Activated T-cell treated with anti-CD3 and anti-CD28 coated beads for 24 hours (primary cell): Measurements from ENCODE around the gene DDHD1.

ENCODE experiments used
- DNase-seq: peaks from one replicate; pipeline ENCODE4 v3.0.0-alpha.2; 2020; ENCODE audit warnings: low read depth

DDHD1 gene

DNA sequence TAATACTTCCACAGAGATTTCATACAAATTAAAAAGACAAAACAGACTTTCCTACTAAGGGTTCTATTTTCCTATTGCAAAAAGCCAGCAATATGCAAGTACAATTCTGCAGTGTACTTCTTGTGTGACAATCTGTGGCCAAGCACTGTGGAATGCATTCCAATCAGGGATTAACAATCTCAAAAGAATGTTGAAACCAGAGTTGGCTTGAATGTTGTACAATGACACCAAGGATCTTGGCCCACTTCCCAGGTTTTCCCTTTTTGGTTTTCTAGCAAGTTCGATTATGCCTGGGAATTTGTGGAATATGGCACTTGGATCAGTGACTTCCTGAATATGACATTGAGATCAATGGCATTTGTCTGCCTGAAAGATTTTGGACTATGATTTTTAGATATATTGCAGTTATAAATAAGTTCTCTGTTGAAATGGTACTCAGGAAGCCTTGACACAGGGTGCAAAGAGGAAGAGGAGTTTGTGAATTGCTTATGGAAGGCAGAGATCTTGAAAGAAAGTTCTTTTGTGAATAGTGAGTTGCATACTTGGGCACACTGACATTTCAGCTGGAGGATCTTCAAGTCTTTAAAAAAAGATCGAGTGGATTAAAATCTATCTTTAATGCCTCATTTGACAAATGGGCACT, 120.8 kb downstream of the DDHD1 start:
- DNase-seq, result no peak

DNA sequence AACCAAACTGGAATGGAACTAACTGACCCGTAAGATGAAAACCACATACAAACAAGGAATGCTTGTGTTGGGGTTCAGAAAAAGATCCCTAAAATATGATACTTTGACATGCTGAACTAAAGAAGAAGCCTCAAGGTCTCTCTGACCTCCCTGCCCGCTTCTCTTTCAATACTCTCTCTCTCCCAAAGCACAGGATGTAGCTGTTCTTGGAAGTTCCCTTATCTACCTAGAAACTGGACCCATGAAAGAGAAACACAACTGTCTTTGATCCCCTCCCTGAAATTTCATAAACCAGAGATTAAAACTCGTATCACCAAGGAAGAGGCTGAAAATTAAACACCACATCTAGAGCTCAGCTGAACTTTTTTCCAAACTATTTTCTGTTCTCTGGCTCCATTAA, 125.6 kb downstream of the DDHD1 start:
- DNase-seq, result no peak

DNA sequence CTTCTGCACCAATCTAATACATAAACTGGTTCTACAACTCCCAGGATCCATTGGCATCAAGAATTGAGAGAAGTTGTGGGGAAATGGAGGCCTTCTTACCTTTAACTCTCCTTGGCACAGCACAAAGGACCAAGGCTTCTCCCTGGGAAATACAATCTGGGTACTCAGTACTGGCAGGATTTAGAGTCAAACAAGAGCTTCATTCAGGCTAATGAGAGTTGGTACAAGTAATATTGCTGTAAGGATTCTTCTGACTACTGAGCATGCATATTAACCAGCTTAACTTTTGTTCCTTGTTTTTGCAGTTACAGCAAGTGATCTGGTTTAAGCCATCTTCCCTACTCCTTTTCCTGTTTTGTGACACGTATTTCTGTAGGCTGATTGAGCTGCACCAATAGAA, 126.1 kb downstream of the DDHD1 start:
- no peak for DNase-seq

DNA sequence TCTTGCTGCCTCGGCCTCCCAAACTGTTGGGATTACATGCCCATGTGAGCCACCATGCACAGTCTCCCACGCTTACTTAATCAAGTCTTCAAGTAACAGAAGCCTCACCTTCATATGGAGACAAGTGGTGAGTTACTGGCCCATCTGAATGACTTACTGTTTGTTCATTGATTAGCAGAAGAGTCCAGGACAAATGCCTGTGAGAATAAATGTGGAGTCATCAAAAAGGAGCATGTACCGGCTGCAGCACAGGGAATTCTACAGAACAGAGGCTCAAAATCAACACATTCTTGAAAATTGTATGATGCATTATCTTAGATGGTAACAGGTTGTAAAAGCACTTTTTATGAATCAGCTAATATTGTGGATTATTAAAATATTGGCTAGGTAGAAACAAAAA, 129.8 kb downstream of the DDHD1 start:
- DNase-seq, result no peak

DNA sequence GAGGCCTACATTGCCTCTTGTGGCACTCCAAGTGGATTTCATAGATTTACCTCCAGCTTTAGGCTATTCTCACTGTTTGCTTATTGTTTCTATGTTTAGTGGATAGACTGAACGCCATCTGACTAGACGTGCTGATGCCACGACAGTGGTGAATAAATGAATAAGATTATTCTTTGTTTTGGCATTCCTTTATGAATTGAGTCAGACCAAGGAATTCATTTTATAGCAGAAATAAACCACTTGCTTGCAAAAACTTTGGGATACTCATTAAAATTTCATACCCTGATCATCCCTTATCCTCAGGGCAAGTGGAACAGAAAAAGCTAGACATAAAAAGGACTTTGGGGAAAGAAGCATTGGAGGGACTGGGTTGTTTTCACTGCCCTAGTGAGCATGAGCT, 130.5 kb downstream of the DDHD1 start:
- no peak for DNase-seq

DNA sequence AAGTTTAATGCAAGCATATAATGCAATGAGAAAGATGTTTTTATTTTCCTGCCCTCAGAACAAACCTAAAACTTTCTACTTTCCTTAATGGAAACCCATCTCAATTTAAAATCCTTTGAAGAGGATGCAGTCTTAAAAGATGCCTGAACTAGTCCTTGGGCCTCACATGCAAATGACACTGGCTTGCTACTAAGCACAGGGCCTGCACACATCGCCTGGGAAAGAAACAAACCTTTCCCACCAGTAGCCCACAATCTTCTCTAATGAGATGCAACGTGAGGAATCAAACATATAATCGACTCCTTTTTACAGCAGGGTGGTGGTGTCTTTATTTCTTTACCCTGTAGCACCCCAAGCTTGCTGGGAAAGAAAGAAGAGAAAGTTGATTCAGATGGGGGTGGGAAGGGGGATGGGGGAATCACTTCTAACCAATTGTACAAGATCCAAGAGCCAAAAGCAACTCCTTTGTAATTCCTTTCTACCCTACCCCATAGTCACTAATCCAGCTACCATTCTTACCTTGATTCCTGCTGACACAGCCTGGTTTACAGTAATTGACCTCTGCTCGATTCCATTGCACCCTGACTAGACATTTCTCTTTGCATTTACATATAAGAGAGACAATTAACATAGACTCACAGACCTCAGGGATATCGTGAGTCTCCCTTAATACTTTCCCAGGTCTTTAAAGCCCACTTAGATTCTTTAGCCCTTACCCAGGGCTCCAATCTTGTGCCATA, 132.8 kb downstream of the DDHD1 start:
- no peak for DNase-seq

DNA sequence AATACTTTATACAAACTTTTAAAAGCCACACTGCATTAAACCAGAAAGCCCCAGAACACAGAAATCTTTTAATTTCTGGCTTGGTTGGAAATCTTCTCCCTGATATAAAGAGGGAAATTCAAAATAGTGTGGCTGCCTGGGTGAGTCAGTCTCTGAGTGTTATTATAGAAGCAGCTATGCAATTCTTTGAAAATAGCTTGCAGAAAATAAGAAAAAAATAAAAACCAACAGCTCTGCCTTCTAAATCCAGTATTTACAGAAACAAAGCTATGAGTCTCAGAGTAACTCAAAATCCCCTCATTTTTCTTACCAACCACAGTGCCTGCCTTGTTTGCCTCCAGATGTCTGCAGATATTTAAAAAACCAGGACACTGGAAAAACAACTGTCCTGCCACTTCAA, 133.7 kb downstream of the DDHD1 start:
- no peak for DNase-seq

DNA sequence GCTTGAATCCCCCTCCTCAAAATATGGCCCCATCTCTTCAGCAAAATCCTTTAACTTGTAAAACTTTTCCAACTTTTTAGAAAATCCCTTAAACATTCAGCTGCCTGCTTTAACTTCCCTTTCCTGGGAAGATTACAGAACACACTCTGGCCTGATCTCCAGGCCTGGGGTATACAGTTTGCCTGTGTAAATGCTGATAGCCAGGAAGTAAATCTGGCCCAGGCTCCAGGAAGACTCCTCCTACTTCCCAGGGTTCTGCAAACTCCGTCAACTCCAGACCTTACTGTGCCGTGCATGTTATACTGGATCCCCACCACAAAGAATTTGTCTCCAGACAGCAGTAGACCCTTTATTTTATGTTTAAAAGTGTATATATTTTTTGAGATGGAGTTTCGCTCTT, 135.3 kb downstream of the DDHD1 start:
- no peak for DNase-seq

DNA sequence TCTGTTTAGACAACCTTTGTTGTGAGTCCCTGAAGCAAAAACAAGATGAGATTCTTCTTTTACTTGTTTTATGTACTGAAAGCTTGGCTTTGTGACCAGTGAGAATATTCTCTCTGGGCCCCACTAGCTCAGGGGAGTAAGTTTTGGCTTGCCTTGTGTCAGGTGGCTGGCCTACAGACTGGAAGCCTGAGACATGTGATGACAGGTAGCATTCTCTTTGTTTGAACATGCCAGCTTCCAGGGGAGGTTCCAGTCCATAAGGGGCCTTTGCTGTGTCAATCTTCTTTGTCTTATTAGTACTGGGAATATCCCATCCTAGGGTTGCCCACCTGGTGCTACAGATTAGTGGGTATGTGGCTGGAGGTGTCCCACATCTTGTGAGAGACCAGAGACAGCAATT, 136.2 kb downstream of the DDHD1 start:
- DNase-seq, result no peak

DNA sequence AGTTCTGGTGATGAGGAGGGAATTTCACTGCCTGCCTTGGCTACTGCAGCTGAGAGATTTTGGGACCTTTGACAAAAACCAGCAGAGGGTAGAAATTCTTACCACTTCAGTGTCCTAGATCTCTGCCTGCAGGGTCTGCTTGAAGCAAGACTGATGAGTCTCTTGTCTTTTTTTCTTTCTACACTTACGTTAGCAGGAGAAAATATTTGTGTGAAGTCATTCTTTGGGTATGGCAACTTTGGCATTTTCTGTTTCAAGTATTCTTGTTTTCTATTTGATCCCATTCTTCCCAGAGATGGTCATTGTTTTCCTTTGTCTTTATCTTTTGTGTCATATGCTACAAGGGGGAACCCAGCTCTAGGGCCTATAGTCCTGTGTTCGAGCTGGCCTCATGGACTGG, 136.6 kb downstream of the DDHD1 start:
- no peak for DNase-seq

DNA sequence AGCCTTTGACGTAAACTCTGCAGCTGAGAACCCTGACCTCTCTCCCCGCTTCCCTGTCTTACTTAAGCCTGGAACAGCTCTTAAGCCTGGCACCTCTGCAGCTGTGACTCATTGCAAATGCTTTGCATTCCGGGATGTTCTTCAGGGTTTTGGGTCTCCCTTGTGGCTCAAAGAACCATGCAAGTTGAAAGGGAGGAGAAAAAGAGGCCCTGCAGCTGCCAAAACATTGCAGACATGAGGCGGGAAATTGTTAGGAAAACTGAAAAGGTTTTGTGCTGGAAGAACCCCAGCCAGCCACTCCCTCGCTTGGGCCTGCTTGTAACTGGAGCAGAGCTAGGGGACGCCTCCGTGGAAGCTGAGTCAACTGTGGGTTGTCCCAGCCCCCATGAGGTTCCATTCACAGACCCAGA, 142.1 kb downstream of the DDHD1 start:
- DNase-seq, result no peak

DNA sequence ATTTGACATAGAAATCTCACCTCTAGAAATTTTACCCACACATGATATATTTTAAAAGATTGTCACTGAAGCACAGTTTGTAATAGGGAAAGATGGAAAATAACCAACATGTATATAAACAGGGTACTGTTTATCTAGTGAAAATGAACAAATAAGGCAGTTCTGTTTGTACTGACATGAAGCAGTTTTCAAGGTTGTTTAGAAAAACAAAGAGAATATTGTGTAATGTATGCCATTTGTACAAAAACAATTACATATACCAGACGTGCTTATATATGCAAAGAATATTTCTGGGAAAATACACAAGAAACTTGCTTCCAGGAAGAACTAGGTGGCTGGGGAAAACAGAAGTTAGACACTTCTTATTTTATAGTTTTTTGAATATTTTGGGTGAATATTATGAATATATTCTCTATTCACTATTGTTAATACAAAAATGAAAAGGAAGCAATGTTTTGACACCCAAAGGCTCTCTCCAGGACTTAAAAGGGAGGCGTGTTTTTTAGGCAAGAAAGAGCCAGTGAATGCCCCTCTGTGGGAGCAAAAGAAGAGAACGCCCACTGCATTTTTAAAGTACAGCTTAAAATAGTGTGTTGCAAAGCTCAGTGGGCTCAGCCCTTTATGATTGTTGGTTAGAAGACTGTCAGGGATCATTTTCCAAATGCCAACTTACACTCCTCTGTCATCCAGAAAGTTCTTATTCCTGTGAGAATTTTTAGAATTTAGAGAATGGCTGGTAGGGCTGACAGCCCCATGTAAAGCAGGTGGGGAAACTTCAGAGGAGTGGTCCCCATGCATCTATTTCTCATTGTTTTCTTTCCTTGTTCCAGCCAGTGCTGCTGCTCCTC, 142.7 kb downstream of the DDHD1 start:
- no peak for DNase-seq

DNA sequence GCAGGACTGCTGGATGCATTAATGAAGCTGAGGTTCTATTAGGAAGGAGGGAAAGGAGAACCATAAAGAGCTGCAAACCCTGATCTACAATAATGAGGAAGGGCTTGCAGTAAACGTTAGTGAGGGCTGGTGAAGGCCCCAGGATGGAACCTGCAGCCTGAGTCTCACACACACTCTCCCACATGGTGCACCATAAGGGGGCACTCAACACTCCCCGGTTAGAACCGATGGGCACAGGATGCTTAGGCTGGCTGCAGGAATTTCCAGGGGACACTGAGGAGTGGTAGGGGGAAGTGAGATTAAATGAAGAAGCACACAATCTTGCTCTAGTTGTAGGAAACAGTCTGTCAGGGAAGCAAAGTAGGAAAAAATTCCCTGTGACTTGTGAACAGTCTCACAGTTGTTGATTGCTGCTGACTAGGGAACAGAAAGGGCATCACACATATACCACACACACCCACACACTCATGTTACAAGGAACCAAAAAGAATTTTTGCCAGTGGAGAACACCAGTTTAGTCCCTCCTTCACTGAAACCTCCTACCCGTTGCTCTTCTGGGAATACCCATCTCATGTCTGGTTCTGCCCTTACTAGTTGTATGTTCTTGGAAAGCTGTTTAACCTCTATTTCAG, 146.1 kb downstream of the DDHD1 start:
- DNase-seq, result no peak

DNA sequence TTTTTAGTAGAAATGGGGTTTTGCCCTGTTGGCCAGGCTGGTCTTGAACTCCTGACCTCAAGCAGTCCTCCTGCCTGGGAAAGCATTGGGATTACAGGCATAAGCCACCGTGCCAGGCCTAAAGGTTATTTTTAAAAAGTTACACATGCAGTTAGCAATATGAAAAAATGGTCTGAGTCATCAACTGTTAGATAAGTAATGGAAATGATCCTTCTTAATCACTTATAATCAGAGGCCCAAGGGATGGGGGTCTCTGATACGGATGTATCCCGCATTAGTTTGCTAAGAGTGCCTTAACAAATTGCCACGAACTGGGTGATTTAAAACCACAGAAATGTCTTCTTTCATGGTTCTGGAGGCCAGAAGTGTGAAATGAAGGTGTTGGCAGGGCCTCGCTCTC, 148.1 kb downstream of the DDHD1 start:
- DNase-seq, result no peak

DNA sequence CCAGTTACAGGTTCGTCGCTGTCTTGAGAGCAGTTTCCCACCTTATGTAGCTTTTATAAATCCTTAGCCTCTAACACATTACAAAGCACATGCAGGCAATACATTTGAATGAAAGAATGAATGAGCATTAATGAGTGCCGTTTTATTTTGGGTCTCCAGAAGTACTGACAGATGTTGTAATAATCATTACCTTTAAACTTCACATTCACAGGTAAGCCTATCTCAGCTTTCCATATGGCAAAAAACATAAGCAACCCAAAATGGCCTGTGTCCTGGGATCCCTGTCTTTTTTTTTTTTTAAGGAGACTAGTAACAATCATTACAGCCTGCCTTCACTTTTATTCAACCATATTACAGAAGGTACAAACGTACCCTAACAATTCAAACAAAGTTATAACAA, 149.3 kb downstream of the DDHD1 start:
- DNase-seq, result no peak

DNA sequence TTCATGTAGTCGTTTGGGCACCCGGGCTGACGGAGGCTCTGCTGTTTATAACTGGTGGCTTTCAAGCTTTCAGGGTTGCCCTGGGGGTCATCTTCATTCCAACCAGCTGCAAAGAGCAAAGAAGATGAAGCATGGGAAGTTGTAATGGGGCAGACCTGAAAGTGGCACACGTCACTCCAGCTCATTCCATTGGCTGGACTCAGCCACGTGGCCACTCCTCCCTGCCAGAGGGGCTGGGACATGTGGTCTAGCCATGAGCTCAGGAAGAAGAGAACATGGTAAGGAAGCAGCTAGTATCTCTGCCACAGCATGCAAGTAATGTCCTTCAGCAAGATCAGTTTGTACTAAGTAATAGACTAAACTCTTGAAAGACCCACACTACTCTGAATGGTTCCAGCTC, 150.5 kb downstream of the DDHD1 start:
- DNase-seq, result no peak

DNA sequence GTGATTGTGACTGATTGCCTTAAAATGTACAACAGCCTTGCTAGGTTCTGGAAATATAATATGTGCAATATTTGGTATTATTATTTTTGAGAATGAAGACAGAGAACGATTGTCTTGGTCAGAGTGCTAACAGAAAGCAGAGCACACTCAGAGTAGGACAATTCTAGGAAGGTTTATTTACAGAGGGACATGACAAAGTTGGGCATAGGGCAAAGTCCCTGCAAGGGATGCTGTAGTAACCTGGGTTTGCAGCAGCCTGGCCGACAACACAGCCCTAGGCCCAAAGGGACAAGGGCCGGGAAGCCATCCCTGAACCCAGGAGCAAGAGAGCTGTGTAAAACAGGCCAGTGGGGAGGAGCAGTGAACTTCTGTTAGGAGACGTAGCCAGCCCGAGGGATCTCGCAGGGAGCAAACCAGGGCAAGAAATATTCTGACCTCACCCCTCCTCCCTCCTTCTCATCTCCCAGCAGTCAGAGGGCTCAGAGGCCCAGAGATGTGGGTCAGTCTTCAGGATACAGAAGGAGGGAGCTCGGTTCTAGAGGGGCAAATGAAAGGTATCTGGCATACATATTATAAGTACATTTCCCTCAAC, 151.2 kb downstream of the DDHD1 start:
- no peak for DNase-seq

DNA sequence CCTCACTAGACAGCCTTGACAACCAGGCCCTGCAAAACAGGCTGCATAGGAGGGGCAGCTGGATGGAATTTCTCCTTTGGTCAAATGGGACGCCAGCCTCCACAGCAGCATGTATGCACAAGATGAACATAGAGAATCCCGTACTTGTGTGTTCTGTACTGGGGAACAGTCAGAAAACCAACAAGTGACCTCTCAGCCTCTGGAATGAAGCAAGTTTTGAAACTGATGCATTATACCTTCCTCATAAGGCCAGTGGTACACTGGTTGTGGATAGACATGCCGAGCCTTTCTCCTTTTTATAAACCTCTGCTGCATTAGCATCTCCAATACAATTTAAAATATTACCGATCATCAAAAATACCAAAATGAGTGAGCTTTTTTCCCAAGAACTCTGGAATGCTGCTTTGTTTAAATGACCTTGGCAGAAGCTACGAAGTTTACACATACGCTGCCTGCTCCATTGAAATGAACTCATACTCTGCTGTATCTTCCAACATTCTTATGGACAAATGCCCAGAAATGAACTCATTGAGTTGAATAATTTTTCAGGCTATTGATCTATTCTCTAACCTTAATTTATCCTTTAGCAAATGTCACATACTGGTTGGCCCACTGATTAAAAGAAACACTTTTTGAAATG, 154.6 kb downstream of the DDHD1 start:
- DNase-seq, result no peak

DNA sequence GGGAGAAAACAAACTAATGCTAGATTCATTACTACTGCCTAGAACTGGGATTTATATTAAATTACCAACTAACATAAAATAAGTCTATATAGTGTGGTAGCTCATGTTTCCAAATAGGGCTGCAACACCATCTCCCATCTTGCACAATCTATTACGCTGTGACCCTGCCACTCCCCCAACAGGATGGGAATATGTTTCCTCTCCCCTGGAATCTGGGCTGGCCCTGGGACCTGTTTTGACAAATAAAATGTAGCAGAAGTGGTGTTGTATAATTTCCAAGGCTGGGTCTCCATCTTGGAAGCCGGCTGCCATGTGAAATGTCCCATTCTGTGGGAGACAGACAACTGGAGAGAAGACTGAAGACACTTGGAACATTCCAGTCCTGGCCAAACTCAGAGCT, 156.6 kb downstream of the DDHD1 start:
- DNase-seq, result no peak

DNA sequence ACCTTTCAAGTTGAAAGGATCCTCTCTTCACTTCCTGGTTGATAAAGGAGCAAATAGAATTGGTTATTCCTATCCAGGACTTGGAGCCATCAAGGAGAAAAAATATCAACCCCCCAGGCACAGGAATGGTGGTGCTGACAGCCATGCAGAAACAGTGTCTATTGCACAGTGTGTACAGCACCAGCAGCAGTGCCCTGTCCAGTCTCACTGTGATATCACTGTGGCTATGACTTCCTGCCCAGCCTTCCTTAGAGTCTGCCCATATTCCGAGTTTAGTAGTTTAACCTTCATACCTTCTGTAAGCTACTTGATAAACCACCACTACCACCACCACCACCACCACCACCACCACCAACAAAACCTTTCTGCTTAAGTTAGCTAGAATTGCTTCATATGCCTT, 157.1 kb downstream of the DDHD1 start:
- DNase-seq, result no peak

DNA sequence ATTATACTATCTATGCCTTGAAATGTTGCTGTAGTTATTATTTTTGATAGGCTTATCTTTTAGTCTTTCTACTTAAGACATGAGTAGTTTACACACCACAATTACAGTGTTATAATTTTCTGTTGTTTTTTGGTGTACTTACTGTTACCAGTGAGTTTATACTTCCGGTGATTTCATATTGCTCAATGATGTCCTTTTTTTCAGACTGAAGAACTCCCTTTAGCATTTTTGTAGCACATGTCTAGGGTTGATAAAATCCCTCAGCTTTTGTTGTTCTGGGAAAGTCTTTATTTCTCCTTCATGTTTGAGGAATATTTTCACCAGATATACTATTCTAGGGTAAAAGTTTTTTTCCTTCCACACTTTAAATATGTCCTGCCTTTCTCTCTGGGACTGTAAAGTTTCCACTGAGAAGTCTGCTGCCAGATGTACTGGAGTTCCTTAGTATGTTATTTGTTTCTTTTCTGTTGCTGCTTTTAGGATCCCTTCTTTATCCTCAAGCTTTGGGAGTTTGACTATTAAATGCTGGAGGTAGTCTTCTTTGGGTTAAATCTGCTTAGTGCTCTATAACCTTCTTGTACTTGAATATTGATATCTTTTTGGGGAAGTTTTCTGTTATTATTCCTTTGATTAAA, 160.8 kb downstream of the DDHD1 start:
- no peak for DNase-seq
